Peyer's patch (tissue), 4 donors: Measurements from ENCODE around the gene EPHA8.

Experiments
- CTCF ChIP-seq, 6 experiments: fragments of 450-650 bp in 4 of 6; fragments of 200-600 bp in 2 of 6; sonication (generic) in 1 of 6; IDR thresholded peaks; one replicate each; pipeline ENCODE4 v1.5.1; 2017 to 2019; ENCODE audit warnings: antibody characterized with exemption in 6 of 6, mild to moderate bottlenecking in 3 of 6, moderate library complexity in 1 of 6
- POLR2A ChIP-seq, 2 donors: fragments of 450-650 bp; IDR thresholded peaks; one replicate each; pipeline ENCODE4 v1.5.1; 2017; ENCODE audit warnings: antibody characterized with exemption in 2 of 2, mild to moderate bottlenecking in 2 of 2, moderate library complexity in 2 of 2

DNA sequence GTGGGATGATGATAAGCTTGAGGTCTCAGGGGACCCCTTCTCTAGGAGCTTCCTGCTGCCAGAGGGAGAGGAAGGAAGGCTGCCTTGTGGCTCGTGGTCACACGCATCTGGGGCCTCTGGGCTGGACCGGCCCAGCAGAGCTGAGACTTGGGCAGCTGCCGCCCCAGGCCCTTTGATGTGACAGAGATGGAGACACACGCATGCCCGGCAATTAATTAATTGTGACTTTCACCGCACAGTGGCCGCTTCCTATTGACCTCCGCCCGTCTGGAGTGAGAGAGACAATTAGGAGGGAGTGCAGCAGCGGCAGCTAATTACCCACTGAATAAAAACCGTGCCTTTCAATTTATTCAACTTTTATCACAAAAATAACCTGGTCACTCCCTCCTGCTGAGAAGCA is 56.5 kb downstream of the EPHA8 start:
- no peak for TF ChIP-seq CTCF (IDR thresholded peaks at IDR 0.05)
- TF ChIP-seq POLR2A (IDR thresholded peaks at IDR 0.05): no peak
